Stimulated activated CD4-positive, alpha-beta T cell treated with anti-CD3 and anti-CD28 coated beads, Interleukin-1b, Interleukin-23, amount 100 ng/mL, for 1 hour (primary cell): ENCODE measurements around the gene KRTAP6-1.

Source experiments
- DNase-seq, 2 donors: peaks; one replicate each; pipeline ENCODE4 v3.0.0-alpha.2; 2020; ENCODE audit warnings: low read depth in 2 of 2

The KRTAP6-1 gene

DNA sequence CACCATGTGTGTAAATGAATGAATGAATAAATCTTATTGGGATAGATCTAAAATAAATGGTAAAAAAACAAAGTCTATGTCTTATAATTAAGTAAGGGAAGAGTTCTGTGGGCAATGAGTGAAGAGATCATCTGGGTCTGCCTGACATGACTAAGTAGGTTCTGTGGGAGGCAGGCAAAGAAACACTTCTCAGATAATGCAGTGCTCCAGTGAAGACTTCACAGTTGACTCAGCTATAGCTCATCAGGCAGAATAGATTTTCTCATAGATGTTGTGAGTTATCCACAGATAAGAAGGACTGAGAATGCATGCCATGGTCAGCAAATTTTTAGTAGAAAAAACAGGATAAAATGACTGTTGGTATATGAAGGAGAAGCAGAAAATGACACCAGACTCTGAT is 36.0 kb downstream of the KRTAP6-1 start:
- no peak for DNase-seq

DNA sequence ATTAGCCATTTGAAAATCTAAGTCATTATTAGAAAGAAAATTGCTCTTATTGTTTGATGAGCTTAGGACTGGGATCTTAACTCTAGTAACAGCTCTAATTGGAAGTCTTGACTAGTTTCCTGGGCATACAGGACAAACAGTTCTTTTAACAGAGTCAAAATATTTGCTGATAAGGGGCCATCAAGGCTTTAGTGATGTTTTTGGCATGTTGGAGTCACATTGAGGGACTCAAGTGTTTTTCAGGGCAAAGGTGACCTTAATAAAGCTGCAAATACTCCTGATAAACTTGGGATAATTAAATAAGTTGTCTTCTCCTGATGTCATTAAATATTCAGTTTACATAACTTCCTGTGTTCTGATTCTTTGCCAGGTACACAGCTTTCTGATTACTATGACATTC is 46.1 kb downstream of the KRTAP6-1 start:
- DNase-seq = no peak

DNA sequence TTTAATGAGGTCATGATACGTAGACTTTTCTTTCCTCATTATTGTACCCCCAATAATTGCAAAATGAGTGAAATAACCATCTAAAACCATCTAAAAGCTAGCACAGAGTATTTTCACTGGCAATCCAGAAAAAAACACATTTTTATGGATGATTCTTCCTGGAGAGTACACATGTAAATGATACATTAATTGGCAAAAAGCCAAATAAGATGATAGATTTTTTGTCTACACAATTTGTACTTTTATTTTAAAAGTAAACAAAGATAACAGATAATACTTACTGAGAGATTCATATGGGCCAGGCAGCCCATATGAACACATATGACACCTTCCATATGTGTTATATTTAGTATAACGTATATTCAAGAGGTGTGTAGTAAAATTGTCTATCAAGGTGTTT is 50.1 kb downstream of the KRTAP6-1 start:
- no peak for DNase-seq
